Activated CD4-positive, alpha-beta T cell treated with anti-CD3 and anti-CD28 coated beads, Interleukin-2, amount 50 U/mL, for 24 hours (primary cell): ENCODE results near the gene BACE2.
"Not testable (repeated sequence)": the region's sequence is repeated elsewhere in the genome, so short reads cannot be mapped to it uniquely, and the experiment has no call there.

Source experiments
- DNase-seq, 2 donors: peaks; one replicate each; pipeline ENCODE4 v3.0.0-alpha.2; 2020; ENCODE audit warnings: low read depth in 1 of 2, low spot score in 1 of 2

Gene BACE2

DNA sequence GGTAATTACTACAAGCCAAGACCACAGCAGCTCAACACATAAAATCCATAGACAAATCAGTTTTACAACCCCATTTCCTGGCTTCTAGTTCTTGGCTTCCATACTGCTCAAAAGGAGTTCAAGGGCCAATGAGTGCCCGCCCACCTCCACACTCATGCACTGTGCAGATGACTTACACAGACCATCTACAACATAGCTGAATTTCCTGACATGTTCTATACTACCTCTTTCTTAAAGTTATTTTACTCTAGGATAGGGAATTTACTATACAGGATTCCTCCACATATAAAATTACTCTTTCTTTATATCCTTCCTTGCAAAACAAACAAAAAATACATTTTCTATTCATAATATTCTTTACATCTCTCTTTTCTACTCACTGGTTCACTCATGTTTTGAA is 14.6 kb downstream of the BACE2 start:
- no peak for DNase-seq

DNA sequence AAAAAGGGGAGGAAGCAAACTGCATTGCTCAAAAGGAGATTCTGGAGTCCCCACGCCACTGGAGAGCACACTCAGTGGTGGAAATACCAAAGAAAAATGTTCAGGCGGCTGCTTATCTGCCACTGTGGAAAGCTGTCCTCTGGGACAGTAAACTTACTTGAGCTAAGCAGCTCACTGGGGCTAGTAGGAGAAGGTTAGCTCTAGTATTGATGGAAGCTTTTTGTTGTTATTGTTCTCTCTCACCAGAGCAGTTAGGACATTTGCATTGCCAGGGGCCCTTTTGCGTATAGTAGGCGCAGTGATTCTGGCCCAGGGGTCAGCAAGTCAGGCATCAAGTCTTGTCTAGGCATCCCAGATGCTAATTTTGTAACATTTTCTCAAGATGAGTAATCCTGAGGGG is 15.6 kb downstream of the BACE2 start:
- no peak for DNase-seq

DNA sequence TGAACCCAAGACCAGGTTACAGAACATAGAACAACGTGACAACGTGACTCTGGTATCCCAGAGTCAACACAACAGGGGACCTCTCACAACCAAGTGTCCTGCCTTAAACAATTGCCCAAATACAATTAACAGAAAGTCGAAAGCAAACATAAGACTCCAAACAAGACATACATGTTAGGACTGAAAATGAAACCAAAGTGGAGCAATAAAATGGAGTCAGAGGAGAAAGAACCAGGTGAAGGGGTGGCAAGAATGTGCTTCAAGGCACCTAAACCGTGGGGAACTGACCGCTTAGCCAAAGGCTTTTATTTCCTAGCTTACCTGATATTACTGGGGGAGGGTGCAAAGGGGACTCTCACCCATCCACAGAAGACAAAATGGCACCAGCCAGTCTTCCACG is 17.8 kb downstream of the BACE2 start:
- DNase-seq = no peak

DNA sequence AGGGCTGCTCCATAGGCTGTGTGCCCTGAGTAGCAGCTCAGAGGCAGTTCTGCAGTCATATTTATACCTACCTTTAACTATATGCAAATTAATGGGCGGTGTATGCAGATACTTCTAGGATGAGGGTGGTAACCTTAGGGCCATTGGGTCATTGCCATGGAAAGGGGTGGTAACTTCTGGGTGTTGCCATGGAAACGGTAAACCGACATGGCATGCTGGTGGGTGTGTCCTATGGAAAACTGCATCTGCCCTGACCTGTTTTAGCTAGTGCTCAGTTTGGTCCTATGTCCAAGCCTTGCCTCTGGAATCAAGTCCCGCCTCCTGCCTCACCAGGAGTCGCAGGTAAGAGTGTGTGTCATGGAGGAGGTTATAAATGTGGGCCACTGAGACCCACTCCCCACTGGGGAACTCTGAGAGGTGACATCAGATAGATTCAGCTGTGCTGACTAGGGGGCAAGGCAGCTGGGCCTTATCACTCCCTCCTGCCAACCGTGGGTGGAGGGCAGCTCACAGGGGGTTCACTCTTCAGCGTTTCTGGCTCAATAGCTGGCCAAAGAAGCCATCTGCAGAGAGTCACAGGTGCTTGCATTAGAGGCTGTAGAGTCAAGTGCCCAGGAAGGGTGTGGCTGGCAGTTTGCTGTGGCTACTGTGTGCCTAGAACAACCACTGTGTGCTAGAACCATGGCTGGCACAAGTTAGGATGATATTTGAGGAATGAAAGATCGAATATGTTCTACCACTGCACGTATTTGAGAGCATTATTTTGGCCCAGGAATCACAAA is 19.0 kb downstream of the BACE2 start:
- no peak for DNase-seq

DNA sequence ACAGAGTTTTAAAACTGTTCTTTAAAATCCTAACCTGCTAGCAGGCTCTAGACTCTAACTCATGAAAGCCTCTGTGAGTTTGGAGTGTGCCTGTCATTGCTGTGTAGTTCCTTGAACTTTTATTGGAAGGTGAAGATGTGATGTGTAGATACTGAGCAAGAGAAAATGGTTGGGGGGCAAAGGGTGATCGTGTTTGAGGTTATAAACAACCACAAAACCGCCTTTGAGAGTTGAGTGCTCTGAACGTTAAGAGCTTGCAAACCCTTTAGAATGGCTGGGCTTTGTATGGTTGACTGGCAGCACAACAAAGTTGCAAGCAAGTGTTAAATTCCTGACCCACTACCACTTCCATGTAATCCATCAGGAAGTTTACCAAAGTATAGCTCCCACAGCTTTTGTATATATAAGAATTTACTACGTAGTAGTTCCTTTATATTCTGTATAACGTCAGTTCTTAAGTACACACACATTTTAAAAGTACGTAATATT is 19.6 kb downstream of the BACE2 start:
- no peak for DNase-seq

DNA sequence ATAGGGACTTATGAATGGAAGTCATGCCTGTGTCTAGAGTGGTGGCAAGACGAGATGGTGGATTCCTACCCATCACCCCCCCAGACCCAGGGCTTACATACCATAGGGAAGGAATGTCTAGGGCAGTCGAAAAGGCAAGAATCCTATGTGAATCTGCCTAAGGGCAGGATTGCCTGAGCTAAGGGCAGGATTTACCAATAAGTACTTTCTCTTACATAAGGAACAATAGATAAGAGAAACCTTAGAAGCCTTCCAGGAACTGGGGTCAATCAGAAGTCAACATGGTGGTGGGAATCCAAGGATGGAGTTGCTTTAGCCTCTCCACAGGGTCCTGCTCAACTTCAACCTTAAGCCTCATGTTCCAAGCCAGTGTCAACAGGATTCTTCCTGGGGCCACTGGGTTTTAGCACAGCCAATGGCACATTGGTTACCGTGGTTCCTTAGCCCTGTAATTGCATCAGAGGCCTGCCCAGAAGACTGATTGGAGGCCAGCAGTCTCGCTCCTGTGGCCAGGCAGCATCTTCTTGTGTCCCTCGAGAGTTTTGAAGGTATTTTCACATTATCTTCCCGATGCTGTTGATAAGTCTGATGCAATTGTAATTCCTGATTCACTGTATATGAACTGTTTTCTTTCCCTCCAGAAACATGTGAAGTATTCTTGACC is 20.7 kb downstream of the BACE2 start:
- DNase-seq = no peak

DNA sequence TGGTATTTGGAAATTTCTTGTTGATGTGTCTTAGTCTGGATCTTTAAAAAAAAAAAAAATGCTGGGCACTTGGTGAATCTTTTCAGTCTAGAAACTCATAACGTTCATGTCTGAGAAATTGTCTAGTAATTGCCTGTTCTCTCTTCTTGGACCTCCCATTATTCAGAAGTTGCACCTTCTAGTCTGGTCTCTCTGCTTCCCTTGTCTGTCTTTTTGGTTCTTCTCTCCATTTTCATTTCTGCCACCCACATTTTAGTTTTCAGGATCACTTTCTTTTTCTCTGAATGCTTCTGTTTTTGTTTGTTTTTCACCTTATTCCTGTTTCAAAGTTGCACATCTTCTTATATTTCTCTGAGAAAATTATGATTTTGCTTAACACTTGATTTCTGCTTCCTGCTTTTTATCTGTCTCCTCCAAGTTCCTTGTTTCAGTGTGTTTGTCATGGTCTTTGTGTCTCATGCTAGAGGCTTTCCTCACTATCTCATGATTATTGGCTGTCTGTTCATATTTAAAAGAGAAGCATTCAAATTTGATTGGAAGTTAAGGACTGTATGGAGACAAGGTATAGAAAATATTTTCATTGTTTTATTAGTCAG is 21.3 kb downstream of the BACE2 start:
- DNase-seq = no peak

DNA sequence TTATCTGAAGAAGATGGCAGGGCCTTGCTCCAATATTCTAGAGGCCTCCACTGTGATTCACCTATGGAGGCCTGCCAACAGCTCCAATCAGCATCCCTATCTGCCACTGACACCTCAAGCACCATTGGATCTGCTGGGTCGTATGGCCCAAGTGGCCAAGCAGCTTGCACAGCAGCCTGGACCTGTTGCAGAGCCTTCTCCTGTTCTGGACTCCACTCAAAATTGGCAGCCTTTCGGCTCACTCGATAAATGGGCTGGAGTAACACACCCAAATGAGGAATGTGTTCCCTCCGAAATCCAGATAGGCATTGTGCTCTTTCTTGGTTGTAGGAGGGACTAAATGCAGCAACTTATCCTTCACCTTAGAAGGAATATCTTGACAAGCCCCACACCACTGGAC is 24.6 kb downstream of the BACE2 start:
- not testable (repeated sequence) for DNase-seq

DNA sequence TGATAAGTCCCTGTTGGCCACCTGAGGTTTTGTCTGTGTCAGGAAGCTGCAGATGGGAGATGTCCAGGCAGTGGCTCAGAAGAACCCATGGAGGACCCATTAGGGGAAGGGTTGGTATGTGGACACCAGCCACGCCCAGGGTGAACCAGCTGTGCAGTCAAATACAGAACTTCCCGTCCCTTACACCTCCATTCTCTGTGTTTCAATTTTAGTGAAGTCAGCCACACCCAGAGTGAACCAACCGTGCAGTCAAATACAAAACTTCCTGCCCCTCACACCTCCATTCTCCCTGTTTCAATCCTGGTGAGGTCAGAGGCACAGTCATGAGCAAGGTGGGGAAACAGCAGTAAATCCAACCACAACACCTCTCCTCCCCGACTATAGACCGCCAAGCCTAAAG is 27.4 kb downstream of the BACE2 start:
- no peak for DNase-seq

DNA sequence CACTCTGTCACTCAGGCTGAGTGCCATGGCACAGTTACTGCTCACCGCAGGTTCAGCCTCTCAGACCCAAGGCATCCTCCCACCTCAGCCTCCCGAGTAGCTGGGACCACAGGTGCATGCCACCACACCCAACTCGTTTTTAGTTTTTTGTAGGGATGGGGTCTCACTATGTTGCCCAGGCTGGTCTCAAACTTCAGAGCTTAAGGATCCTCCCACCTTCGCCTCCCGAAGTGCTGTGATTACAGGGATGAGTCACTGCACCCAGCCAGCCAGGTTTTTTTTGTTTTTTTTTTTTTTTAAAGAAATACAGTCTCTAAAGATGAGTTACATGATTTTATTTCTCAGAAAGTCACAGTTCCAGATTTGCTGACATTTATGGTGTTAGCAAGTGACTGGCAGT is 29.0 kb downstream of the BACE2 start:
- no peak for DNase-seq

DNA sequence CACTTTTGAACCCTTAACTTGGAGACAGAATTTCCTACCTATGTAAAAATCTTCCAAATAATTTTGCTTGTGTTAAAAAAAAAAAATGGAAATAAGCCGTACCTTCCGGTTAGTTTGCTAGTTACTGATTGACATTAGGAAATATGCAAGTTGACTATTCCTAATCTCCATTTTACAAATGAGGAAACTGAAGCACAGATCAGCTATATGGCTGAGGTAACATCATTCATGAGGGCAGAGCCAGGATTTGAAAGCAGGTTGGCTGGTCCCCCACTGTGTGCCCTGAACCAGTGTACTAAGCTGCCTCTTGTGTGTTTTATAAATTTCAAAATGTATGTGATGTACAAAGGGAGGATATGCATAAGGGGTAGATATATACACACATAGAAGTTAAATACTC is 29.6 kb downstream of the BACE2 start:
- DNase-seq = no peak

DNA sequence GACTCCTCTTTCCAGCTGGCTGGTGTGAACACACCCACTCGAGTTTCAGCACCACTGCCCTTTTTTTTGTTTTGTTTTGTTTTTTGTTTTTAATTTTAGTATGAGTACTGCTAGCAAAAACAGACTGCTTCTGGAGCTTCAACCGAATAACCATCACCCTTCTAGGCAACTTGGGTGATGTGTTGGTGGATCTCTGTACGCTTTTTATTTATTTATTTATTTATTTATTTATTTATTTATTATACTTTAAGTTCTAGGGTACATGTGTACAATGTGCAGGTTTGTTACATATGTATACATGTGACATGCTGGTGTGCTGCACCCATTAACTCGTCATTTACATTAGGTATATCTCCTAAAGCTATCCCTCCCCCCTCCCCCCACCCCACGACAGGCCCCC is 30.7 kb downstream of the BACE2 start:
- DNase-seq = not testable (repeated sequence)

DNA sequence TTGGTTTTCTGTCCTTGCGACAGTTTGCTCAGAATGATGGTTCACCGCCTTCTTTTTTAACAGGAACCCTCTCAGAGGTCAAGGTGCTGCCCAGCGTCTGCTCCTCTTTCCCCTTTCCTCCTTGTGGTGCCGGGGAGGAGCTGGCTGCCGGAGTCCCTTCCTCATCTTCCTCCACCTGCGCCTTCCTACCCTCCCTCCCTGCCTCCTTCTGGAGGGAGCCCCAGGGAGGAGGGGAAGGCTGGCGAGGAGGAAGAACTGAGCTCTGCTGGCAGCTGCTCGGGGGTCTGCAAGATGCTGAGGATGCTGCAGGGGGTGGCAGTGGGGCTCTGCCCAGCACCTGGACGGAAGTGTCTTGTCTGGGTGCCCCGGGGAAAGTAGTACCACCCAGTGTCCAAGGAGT is 31.2 kb downstream of the BACE2 start:
- DNase-seq = no peak

DNA sequence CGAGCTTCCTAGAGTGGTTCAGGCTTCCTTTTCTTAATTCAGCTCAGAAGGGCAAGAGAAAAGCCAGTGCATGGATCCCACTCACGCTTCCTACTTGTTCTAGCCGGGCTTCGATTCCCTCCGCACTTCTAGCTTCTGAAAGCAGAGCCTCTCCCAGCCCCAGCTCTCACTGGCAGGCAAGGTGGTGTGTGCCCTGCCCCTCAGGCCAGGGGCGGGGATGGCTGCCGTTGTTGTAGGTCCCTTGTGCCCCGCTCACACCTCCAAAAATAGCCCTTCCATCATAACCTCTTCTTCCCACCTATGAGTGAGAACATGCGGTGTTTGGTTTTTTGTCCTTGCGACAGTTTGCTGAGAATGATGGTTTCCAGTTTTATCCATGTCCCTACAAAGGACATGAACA is 31.6 kb downstream of the BACE2 start:
- DNase-seq = no peak

DNA sequence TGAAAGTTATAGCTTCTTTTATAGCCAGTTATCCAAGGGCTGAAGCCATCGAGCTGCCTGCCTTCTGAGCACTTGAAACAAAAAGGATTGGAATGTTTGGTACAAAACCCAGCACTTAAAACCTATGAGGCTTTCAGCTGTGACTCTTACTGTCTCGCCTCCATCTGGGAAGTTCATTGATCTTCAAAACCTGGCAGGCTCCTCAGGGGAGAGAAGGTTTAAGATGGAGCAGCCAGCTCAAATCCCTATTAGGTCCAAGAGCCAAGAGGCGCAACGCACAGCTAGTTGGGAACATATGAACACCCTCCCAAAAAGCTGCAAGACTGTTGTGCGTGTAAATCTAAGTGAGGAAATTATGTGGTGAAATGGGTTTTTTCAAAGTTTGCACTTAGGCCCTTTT is 33.4 kb downstream of the BACE2 start:
- no peak for DNase-seq

DNA sequence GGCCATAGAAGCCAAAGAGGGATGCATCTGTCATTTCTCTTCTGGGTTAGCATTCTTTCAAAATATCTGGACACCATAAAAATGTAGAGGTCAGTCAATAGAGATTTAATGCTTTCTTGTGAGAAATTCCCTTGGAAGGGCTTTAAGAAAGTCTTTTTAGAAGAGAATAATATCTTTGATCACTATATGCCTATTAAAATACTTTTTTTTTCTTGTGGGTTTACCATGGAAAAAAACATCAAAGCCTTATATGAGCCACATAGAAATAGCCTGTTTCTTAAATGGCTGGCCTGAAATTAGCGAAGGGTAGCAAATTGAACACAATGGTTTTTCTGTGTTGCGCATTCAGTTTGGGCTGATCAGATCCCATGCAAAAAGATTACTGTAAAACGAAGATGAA is 36.8 kb downstream of the BACE2 start:
- DNase-seq = no peak

DNA sequence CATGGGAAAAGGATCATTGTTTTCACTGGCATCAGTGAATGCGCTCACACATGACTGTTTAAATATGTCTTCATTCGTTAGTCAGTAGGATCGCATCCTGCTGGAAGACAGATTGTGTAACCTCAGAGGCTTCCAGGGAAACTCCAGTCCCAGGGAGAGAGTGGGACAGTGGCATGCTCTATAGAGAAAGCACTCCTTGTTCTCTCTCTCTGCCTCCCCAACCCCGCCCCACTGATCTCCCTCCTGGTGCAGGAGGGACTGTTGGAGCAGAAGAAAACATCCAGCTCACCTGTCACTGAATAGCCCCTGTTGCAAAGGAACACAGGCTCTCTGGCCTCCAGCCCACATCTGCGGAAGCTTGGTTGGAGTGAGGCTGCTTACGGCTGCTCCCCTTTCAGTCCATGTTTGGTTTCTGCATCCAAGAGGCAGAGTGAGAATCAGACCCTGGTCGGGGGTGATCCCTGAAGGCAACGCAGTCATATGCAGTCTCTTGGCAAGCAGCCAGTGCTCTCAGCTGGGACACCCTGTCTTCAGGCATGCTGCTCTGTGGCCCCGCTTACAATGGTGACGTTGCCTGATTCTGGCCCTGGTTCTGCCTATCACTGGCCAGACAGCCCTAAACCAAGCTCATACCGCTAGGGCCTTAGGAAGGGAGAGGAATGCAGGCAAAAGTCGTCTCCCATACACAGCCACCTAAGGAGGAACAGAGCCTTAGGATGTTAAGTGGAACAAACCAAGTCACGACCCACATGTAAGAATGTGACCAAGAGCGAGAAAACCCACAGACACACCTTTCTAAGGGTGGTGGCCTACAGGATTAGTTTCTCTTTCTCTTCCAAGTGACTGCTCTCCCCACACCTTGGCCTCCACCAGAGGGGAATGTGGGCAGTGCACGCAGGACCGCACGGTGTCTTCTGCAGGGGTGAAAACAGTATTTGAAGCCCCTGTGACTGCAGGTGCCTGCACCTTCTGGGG is 39.7 kb downstream of the BACE2 start:
- no peak for DNase-seq

DNA sequence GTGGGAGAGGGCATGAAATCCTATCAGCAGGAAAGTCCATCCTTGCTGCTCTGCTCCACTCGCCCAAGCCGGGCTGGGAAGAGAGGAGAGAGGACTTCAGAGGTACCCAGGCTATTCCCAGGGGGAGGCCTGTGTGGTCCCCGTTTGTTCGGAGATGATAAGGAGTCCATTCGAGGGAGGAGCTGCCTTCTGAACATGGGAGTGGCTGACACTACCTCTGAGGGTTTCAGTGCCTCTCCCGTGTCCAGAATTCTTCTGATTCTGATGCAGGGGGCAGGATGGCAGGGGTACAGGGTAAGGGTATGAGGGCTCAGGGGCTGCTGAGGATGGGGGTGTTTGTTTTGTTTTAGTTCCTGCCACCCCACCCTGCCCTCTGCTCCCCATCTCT is 40.4 kb downstream of the BACE2 start:
- no peak for DNase-seq

DNA sequence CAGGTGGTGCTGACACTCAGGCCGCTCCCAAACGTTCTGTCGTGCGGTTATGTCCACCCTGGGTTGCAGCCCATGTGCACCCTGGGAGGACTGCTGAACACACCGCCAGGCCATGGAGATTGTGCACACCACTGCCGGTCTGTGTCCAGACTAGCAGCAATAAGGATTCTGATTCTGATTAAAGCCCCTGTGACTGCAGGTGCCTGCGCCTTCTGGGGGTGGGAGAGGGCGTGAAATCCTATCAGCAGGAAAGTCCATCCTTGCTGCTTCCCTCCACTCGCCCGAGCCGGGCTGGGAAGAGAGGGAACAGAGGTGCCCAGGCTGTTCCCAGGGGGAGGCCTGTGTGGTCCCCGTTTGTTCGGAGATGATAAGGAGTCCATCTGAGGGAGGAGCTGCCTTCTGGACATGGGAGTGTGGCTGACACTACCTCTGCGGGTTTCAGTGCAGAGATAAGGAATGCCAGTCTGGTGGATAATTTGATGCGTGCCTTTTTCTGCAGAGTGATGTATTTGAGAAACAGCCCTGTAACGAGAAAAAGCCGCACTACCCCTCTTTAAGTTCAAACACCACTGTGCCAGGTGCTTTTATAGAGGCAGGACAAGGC is 41.2 kb downstream of the BACE2 start:
- DNase-seq = no peak

DNA sequence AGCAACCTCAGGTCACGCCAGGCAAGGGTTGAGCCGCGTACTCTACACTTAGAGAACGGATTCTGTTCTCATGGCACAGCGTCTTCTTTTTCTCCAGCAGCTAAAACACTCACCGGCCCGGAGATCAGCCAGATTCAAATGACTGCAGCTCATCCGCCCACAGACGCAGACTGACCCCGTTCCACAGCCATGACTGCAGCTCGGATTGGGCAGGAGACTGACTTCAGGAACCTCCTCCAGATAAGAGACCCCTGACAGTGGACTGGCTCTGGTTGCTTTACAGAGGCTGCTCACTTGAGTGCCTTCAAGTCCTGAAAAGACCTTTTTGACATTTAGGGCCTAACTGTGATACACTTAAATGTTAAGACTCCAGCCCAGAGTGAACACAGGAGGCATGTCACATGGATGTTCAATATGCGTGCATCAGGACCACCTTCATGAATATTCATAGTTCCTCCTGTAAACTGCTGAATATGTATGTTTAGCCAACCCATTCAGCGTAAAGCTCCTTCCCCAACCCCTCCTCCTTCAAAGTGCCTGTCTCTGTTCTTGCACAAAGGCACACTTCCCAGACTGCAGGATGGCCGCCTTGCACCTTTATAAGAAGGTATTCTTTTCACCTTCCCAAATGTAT is 42.6 kb downstream of the BACE2 start:
- no peak for DNase-seq
